PC-9 (cell line): ENCODE results near the gene GPR160.

ENCODE experiments used
- CTCF ChIP-seq: fragments of 200-600 bp; sonication (generic); conservative IDR thresholded peaks from 2 replicates; pipeline ENCODE4 v1.6.1; 2017; ENCODE audit warnings: mixed run types, antibody characterized with exemption, mild to moderate bottlenecking, moderate library complexity
- EZH2 ChIP-seq: fragments of 200-600 bp; sonication (generic); IDR thresholded peaks from 2 replicates; pipeline ENCODE4 v1.8.0; 2017; ENCODE audit warnings: antibody characterized with exemption, low read depth

GRCh38 chr3:170059447-170059846 lies 21.7 kb downstream of the GPR160 start:
- TF ChIP-seq CTCF (no peak), EZH2 (no peak)
